GM21529 (cell line): Measurements from ENCODE around the gene SSBP3.
"Not testable (repeated sequence)": the region's sequence is repeated elsewhere in the genome, so short reads cannot be mapped to it uniquely, and the experiment has no call there.

Experiments
- ATAC-seq: cut with Tn5 transposase; IDR thresholded peaks from one replicate; pipeline ENCODE4 v1.9.1; 2021; ENCODE audit not compliant: unreplicated experiment

The SSBP3 gene

DNA sequence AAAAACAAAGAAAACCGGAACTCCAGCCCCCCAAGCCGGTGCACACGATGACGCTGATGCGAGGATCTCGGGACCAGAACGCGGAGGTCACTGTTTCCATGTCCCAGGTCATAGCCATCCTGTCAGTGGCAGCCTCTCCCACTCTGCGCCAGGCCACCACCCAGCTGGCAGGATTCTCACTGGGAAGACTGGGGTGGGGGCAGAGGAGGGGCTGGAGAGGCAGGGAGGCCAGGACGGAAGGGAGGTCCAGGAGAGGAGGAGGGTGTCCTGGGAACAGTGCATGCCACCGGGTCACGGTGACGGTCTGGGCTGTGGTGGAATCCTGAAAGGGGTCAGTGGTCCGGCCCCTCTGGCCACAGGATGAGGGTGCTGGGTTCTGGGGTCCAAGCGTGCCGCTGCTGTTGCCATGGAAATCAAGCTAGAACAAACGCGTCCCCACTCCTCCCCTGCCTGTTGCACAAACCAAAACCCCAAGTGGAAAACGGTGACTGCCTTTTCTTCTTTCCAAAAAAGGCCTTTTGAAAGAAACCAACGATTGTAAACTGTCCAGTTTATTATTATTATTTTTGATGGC is 180.1 kb downstream of the SSBP3 start:
- ATAC-seq: no peak

DNA sequence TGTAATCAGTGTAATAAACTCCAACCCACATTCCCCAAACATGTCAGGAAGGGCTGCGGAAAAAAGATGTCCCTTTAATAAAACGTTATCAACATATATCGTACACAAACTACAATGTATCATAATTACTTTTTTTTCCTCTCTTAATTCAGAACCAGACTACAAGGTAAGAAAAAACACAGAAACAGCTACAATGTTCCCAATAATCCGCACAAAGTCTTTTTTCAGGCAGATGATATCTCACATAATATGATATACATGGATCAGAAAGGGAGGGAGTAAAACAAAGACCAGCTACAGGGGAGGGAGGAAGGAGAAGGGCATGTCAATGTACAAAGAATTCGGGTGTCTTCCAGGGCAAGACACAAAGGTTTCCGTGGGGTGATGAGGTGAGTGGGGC is 180.8 kb downstream of the SSBP3 start:
- ATAC-seq: no peak

DNA sequence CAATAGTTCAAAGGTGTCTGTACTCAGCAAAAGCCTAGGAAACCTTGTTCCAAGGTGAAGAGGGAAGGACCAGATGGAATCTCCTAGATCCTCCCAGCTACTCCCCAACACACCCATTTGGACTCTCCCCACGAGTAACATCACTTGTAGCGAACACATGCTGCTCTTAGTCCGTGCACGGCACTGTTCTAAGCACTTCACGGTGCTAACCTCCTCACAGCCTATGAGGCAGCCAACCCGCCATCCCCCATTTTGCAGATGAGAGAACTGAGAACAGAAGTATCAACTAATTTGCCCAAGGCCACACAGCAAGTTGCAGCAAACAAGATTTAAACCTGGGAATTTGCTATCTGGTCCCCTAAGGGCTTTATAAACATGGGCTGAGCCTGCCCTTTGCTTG is 182.0 kb downstream of the SSBP3 start:
- ATAC-seq: no peak

DNA sequence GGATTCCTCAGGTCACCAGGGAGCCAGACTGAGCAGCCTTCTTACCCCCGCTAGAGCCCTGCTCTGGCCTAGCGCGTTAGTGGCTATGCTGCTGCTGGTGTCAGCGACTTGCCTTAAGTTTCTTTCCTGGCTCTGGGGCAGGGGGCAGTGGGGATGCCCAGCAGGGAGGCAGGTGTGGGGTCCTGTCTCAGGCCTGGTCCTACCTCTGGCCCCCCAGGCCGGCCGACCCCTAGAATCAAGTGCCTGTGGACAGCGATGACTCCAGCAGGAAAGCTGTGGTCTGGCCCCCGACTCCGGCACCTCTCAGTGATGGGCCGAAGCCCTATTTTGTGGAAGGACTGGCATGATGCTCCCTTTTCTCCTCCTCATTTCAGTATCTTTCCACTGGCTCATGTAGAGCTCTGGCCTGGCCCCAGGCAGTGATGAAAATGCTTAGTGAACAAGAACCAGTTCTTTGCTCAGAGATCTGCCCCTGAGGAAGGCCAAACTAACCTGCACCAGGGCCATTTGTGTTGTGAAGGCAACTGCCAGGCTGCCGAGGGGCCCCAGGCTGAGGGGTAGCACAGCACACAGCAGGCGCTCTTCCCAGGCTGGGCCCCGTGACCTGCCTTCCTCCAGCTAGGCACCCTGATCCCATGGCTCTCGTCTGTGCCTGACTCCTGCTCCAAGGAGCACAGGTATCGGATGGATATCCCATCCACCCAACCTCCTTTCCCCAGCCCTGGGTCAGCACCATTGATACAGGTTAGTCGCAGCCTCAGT is 182.6 kb downstream of the SSBP3 start:
- no peak for ATAC-seq

DNA sequence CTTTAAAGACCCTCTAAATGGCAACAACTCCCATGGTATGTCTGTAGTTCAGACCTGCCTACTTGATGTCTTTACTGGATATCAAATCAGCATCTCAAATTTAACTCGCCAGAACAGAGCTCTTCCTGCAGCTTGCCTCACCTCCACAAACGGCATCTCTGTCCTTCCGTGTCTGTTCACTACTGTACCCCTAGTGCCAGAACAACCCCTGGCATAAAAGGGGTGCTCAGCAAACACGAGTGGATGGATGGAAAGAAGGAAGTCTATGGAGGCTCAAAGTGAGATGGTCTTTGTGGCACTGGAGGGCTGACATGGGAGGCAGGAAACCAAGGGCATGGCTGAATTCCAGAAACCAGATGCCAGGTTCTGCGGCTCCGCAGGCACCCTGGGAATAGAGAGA is 183.5 kb downstream of the SSBP3 start:
- ATAC-seq: no peak

DNA sequence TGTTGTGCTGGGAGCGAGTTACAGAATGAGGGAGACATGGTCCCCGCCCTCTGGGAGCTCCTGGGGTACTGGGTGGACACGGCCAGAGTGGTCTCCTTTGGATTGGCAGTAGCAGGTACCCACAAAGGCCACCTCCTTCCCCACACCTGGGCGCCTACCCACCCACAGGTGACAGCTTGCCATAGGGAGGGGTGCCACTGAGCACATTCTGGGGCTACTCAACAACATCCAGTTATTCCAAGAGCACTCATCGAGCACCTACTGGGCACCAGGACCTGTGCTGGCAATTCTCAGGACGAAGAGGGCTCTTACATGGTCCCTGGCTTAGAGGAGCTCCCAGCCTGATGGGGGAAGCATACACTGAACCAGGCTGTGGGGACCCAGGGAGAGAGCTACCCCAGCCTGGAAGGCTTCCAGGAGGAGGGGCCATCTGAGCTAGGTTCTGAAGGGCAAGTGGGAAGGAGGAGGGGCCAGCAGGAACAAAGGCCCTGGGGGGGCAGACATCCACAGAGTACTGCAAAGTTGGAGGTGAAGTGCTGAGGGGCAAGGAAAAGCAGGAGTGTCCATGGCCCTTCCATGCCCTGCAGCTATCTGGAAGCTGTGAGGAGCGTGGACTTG is 184.2 kb downstream of the SSBP3 start:
- ATAC-seq: no peak

DNA sequence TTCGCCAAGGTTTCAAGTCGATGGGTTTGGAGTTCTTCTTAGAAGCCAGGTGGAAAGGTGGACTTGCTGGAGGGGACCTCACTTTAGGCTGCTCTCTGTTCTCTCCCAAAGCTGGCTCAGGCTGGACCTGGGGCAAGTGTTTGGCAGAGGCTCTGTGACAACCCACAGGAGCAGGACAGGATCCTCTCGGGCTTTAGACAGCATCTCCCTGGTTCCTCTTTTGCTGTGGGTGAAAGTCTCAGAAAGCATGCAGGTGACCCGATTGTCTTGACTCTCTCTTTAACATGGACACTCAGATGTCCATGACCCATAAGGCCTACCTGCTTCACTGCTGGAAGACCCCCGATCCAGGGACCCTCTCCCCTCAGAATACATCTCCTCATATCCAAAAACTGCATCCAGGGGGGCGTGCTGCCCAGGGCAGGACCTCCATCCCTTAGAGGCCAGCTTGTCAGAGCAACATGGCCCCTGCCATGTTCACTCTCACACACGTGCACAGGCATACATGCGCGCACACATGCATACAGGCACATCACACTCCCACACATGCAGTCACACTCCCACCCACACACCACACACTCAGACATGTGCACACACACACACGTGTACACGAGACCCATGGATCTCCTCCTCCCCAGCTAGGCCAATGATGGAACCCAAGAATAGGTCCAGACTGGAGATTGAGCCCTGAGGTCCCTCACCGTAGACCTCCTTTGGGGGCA is 184.9 kb downstream of the SSBP3 start:
- no peak for ATAC-seq

DNA sequence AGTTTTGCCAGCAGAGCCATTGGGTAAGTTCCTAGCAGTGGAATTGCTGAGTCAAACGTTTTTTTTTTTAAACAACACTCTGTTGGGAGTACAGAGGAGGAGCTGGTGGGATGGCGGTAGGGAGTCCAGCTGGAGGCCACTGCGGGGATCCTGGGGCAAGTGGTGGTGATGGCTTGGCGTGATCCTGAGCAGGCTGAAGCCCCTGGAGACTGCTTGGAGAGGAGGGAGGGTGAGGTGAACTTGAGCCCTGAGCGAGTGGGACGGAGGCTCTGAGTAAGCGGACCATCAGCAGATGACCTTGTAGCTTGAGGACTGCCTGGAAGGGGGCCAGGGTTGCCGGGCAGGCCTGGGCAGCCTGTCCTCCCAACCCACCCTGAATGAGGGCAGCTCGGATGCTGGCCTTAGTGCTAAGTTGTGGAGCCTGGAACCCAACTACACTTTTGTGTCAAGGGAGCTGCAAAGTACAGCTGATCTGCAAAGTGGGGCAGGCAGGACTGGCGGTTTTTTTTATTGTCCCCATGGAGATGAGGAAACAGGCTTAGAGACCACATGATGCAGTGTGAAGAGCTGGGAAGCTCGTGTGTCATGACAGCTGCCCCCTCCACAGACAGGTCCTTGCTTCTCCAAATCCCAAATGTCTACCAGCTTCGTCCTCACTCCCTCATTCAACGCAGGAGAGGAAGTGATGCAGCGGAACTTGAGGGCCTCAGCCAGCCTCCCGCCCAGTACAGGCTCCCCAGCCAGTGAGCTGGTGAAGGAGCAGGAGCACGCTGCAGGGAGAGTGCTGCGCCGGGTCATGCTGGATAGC is 186.0 kb downstream of the SSBP3 start:
- no peak for ATAC-seq

DNA sequence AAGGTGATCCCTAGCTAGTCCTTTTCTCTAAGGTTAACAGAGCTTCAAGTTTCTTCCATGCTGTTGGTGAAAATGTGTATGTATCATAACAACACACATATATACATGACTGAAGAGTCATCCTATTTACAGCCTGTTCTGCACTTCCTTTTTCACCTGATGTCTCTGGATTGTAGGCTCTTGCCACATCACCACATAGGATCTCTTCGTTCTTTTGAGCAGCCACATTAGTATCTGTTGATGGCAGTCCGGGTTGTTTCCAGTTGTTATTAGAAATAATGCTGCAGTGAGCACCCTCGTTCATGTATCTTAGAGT is 186.5 kb downstream of the SSBP3 start:
- ATAC-seq: no peak

DNA sequence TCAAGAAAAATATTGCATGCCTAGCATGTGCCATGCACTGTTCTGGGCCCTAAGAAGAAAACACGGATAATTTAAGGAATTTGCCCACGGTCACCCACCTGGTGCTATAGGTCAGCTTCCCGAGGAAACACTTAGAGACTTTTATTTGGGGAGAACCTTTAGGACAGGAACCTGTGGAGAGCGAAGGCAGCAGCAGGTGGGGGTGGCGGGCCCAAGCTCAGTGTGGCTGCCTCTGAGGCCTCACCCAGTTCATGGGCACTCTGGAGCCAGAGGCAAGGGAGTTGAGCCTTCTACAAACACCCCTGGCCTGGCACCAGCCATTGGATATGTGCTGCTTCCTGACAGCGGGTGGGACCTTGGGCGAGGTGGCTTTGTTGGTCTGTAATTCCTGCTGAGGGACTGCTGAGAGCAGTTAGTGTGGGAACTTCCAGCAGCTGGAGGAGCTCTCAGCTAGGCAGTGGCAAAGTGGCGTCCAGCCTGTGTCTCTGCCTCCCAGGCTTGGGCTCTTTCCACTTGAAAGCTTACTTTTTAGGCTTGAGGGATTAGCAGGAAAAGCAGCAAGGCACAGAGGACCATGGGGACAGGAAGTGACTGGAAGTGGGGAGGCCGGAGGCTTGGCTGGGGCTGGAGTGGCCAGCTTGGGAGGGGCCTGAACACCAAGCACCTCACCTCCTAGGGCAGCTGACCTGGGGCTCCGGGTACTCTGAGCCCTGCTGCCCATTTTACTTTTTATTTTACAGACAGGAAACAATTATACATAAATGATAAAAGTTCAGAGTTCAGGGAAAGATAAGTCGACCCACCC is 187.1 kb downstream of the SSBP3 start:
- no peak for ATAC-seq

DNA sequence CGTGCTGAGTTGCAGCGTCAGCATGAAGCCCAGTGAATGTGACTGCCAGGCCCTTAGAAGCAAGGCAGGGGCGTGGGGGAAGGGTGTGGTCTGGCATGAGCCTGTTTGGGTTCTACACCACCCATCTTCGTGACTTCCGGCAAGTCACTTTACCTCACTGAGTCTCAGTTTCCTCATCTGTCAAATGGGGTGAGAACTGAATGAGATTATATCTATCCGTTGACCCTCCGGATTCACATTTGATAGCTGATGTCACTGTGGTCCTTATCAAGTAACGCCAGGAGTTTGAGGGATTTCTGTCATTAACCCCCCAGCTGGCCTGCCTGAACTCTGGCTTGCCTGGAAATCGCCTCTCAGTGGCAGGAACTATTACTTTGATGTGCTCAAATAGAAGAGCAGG is 190.7 kb downstream of the SSBP3 start:
- ATAC-seq: no peak

DNA sequence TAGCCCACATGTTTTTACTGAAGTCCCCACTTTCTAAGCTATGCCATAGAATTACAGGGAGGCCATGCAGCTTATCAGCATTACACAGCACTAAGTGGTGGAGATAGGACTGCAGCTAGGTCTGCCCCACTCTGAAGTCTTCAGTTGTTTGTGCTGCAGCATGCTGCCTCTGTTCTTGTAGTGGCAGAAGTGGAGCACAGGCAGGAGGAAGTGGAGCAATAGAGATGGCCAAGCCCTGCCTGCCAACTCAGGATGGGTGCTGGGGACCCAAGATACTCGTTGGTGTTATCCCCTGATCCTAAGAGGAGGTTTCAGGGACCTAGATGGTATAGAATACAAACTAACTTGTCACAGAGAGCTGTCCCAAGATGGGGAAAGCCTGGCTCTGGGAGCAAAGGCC is 193.3 kb downstream of the SSBP3 start:
- no peak for ATAC-seq

DNA sequence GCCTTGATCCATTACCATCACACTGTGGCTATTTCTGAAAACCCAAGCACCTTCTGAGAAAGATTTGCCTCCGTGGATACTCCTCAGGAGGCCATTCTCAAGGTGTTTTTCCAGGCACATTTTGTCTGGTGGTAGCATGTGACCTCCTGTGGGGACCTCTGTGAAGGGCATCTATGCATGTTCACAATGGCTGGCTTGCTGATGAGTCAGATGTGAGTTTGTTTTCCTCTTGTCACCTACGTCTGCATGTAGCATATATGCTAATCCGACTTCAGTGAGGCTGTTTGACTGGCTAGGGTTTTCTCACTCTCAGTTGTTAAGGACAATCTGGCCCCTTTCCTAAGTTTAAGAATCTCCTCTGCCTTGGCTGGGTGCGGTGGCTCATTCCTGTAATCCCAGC is 198.3 kb downstream of the SSBP3 start:
- not testable (repeated sequence) for ATAC-seq

DNA sequence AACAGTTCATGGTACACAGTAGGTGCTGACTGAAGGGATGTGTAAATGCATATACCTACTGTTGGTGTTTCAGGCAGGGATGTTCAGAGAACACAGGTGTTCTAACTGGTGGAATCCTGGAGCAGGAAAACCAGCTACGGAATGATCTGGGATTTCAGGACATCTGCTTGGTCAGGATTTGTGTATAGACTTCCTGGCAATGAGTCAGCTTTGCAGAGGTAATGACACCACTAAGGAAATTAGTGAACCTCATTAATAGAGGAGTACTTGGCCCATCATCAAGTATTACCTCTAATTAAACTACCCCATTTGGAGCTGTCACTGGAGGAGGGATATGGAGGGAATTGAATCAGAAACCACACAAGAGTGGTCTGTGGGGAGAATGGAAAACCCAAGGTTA is 198.9 kb downstream of the SSBP3 start:
- ATAC-seq: no peak

DNA sequence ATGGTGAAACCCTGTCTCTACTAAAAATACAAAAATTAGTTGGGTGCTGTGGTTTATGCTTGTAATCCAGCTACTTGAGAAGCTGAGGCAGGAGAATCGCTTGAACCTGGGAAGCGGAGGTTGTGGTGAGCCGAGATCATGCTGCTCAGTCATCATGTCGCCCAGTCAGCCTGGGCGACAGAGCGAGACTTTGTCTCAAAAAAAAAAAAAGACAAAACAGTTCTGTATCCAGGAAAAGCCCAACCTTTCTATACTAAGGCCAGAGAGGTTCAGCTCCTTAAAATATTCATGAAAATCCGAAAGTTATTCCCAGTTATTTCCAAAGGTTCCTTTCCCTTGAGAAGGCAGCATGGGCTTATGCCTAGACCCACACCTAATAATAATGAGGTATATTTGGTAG is 202.0 kb downstream of the SSBP3 start:
- no peak for ATAC-seq

DNA sequence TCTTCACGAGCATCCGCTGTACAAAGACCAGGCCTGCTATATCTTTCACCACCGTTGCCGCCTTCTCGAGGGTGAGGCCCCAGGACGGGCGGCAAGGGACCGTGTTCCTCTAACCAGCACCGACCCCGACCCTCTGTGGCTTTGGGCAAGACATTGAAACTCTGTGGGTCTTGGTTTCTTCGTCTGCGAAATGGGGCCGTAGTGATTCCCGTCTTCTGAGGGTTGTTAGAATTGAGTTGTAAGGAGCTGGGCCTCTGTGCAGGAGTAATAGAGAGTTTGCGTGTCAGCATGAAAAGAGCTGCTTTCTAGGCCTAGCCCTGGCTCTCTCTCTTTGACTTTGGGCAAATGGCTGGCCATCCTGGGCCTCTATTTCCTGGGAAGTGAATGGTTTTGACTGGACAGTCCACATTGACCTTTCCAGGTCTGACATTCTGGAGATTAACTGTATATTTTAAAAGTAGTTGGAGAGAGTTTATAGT is 205.6 kb downstream of the SSBP3 start:
- peak; percentile 10 for ATAC-seq

DNA sequence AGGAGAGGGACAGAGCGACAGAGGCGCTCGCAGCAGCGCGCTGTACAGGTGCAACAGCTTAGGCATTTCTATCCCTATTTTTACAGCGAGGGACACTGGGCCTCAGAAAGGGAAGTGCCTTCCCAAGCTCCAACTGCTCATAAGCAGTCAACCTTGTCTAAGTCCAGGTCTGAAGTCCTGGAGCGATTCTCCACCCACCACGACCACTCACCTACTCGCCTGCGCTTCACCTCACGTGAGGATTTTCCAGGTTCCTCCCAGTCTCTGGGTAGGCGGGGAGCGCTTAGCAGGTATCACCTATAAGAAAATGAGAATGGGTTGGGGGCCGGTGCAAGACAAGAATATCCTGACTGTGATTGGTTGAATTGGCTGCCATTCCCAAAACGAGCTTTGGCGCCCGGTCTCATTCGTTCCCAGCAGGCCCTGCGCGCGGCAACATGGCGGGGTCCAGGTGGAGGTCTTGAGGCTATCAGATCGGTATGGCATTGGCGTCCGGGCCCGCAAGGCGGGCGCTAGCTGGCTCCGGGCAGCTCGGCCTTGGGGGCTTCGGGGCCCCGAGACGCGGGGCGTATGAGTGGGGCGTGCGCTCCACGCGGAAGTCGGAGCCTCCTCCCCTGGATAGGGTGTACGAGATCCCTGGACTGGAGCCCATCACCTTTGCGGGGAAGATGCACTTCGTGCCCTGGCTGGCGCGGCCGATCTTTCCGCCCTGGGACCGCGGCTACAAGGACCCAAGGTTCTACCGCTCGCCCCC is 206.3 kb downstream of the SSBP3 start, which contains the start of the genes CYB5RL and MRPL37:
TSS of gene CYB5RL (minus strand) at position 266 of the 754 bp plus-strand sequence. CDS start 4,414 bp downstream, outside the sequence.
TSS of gene MRPL37 (plus strand) at position 403 of the 754 bp plus-strand sequence. CDS start at position 480, 77 bp downstream.
- peak; percentile 98 for ATAC-seq

DNA sequence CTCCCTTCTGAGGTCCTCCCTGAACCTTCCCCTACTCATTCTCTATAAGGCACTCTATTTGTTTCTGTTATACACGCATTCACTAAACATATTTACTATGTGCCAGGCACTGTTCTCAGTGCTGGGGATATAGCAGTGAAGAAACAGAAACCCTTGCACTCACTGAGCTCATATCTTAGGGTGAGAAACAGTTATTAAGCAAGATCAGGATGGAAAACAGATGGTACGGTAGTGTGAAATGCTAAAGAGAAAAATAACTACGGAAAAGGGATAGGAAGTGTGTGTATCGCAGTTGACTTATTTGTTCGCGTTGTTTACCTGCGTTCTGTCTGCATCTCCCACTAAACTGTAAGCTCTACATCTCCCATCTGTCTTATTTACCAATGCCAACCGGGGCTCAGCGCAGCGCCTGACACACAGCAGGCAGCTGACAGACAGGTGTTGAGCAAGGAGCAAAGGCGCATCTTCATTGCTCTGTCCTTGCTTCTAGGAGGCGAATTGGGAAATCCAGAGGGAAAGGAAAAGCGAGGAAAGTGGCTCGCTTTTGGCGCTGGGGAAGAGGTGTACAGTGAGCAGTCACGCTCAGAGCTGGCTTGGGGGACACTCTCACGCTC is 206.9 kb downstream of the SSBP3 start:
- ATAC-seq: peak; percentile 1

DNA sequence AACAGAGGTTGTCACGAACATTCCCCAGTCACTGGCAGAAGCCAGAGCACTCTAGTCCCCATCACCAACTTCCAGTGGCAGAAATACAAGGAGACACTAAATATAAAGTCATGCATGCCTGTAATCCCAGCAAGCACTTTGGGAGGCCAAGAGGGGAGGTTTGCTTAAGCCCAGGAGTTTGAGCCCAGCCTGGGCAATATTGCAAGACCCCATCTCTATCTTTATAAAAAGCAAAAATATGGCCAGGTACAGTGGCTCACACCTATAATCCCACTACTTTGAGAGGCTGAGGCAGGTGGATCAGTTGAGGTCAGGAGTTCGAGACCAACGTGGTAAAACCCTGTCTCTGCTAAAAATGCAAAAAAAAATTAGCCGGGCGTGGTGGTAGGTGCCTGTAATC is 212.7 kb downstream of the SSBP3 start:
- no peak for ATAC-seq
